SK-N-SH (cell line): ENCODE data around the gene SSBP2. TPM values are rescaled to one million over a fixed set of nuclear protein-coding genes. Genes with fewer than 3 reads are reported as not detected.
"Not testable (repeated sequence)": the region's sequence is repeated elsewhere in the genome, so short reads cannot be mapped to it uniquely, and the experiment has no call there.

Experiments used
- CTCF ChIA-PET: fragments of 300-600, 350-600 bp; formaldehyde crosslinking; extraction: SDS; loops from one replicate; lab custom pipeline; 2021; lab: Yijun Ruan, JAX
- POLR2A ChIA-PET: fragments of 350-600 bp; sonication (Branson Sonifier 250); formaldehyde crosslinking; extraction: SDS; loops from one replicate; lab custom pipeline; 2020; ENCODE audit warnings: antibody characterized with exemption, inconsistent platforms; lab: Yijun Ruan, JAX
- DNase-seq: peaks from one replicate; pipeline ENCODE4 v3.0.0; 2012
- H2AFZ ChIP-seq: fragments of 200-600 bp; sonication (generic); 2 replicates; pipeline ENCODE4 v1.8.1; 2016; ENCODE audit warnings: antibody characterized with exemption, mild to moderate bottlenecking, low read depth
- H3F3A ChIP-seq: fragments of 200-600 bp; sonication (generic); replicated peaks from 2 replicates; pipeline ENCODE3; 2016; ENCODE audit warnings: antibody characterized with exemption, mild to moderate bottlenecking; ENCODE audit not compliant: insufficient read depth
- H3K27ac ChIP-seq, 2 experiments: fragments of 200-500 bp in 1 of 2; fragments of 200-600 bp in 1 of 2; sonication (Bioruptor generic) in 1 of 2; sonication (generic), shearing (Covaris generic) in 1 of 2; 2 replicates each; pipeline versions ENCODE4 v1.5.1 to v1.6.1; 2014 to 2016; ENCODE audit warnings: low read depth in 2 of 2, inconsistent platforms in 1 of 2, low read length in 1 of 2, mild to moderate bottlenecking in 1 of 2, mixed read lengths in 1 of 2
- H3K27me3 ChIP-seq: fragments of 200-600 bp; sonication (generic), shearing (Covaris generic); 2 replicates; pipeline ENCODE4 v1.6.1; 2016; ENCODE audit warnings: mixed run types; ENCODE audit not compliant: insufficient read depth
- H3K36me3 ChIP-seq, 2 experiments: fragments of 200-500 bp in 1 of 2; fragments of 200-600 bp in 1 of 2; sonication (Bioruptor generic) in 1 of 2; sonication (generic) in 1 of 2; replicated peaks in 1 of 2; 2 replicates each; pipeline versions ENCODE3 to v1.5.1; 2014 to 2016; ENCODE audit warnings: low read length in 1 of 2, mild to moderate bottlenecking in 1 of 2; ENCODE audit not compliant: insufficient read depth in 2 of 2, control insufficient read depth in 1 of 2
- H3K4me1 ChIP-seq, 2 experiments: fragments of 200-500 bp in 1 of 2; fragments of 200-600 bp in 1 of 2; sonication (Bioruptor generic) in 1 of 2; sonication (generic), shearing (Covaris generic) in 1 of 2; 2 replicates each; pipeline versions ENCODE4 v1.5.1 to v1.6.1; 2014 to 2016; ENCODE audit warnings: low read depth in 1 of 2, low read length in 1 of 2, mixed run types in 1 of 2; ENCODE audit not compliant: insufficient read depth in 2 of 2, control insufficient read depth in 1 of 2
- H3K4me2 ChIP-seq: fragments of 200-600 bp; sonication (generic), shearing (Covaris generic); 2 replicates; pipeline ENCODE4 v1.6.1; 2017; ENCODE audit warnings: mixed run types
- H3K4me3 ChIP-seq, 2 experiments: fragments of 200-500 bp in 1 of 2; fragments of 200-600 bp in 1 of 2; sonication (Bioruptor generic) in 1 of 2; sonication (generic), shearing (Covaris generic) in 1 of 2; 2 replicates each; pipeline versions ENCODE4 v1.5.1 to v1.8.1; 2014 to 2016; ENCODE audit warnings: low read depth in 2 of 2, inconsistent platforms in 1 of 2, low read length in 1 of 2, mild to moderate bottlenecking in 1 of 2, mixed read lengths in 1 of 2, moderate library complexity in 1 of 2
- H3K79me2 ChIP-seq: fragments of 200-600 bp; sonication (generic); 2 replicates; pipeline ENCODE4 v1.8.1; 2017; ENCODE audit warnings: mild to moderate bottlenecking; ENCODE audit not compliant: insufficient read depth
- H3K9ac ChIP-seq: fragments of 200-600 bp; sonication (generic); 2 replicates; pipeline ENCODE4 v1.6.1; 2017; ENCODE audit warnings: mixed run types
- H3K9me2 ChIP-seq: fragments of 200-600 bp; sonication (generic); 2 replicates; pipeline ENCODE4 v1.6.1; 2017; ENCODE audit warnings: mixed run types
- H3K9me3 ChIP-seq: fragments of 200-600 bp; sonication (generic); 2 replicates; pipeline ENCODE4 v1.6.1; 2017; ENCODE audit warnings: mixed run types, mild to moderate bottlenecking, moderate library complexity
- H4K20me1 ChIP-seq: fragments of 200-600 bp; sonication (generic); 2 replicates; pipeline ENCODE4 v1.6.1; 2017; ENCODE audit warnings: mild to moderate bottlenecking, mixed run types; ENCODE audit not compliant: insufficient read depth
- EP300 ChIP-seq, 2 experiments: IDR thresholded peaks; 2 replicates each; pipeline versions ENCODE4 v1.4.0 to v1.6.1; 2012; ENCODE audit warnings: borderline replicate concordance in 1 of 2, low read depth in 1 of 2, low read length in 1 of 2
- FOSL2 ChIP-seq: IDR thresholded peaks from 2 replicates; pipeline ENCODE4 v1.4.0; 2012; ENCODE audit warnings: low read depth, mild to moderate bottlenecking, moderate library complexity, borderline replicate concordance
- GABPA ChIP-seq: IDR thresholded peaks from 2 replicates; pipeline ENCODE4 v1.4.0; 2012; ENCODE audit warnings: low read depth, mild to moderate bottlenecking
- MXI1 ChIP-seq: IDR thresholded peaks from 2 replicates; pipeline ENCODE4 v1.6.1; 2012; ENCODE audit warnings: mild to moderate bottlenecking, low read depth, low read length, improper control_type of control experiment
- NFIC ChIP-seq: IDR thresholded peaks from 2 replicates; pipeline ENCODE4 v1.4.0; 2012; ENCODE audit warnings: borderline replicate concordance
- RAD21 ChIP-seq: IDR thresholded peaks from 2 replicates; pipeline ENCODE4 v1.6.1; 2012; ENCODE audit warnings: mild to moderate bottlenecking, low read length
- REST ChIP-seq: IDR thresholded peaks from 2 replicates; pipeline ENCODE4 v1.6.1; 2012; ENCODE audit warnings: mild to moderate bottlenecking, low read depth, low read length, moderate library complexity
- SMC3 ChIP-seq: IDR thresholded peaks from 2 replicates; pipeline ENCODE4 v1.6.1; 2012; ENCODE audit warnings: low read depth, low read length, improper control_type of control experiment
- TAF1 ChIP-seq: IDR thresholded peaks from 2 replicates; pipeline ENCODE4 v1.6.1; 2012; ENCODE audit warnings: low read depth, mild to moderate bottlenecking, low read length, moderate library complexity, borderline replicate concordance
- YY1 ChIP-seq: IDR thresholded peaks from 2 replicates; pipeline ENCODE4 v1.4.0; 2012; ENCODE audit warnings: low read depth, mild to moderate bottlenecking
- WGBS: methylation state at CpG from one replicate; pipeline ENCODE4 v1.1.6; 2017; ENCODE audit warnings: low lambda C conversion rate; 5-methylcytosine and 5-hydroxymethylcytosine counted together
- polyA plus RNA-seq, 3 experiments: library from polyadenylated mRNA; depleted of rRNA; stranded (reverse); fragments of >200 nt; gene quantifications; 2 replicates each; pipeline ENCODE4 v1.2.3, GENCODE V29; 2012
- TF ChIP-seq, protein P1 (sequence below): IDR thresholded peaks from 2 replicates; pipeline ENCODE4 v1.4.0; 2012; ENCODE audit warnings: low read depth, borderline replicate concordance

The SSBP2 gene
- polyA plus RNA-seq, 1 of the 3 experiments (the other 2 are of a cell fraction), result 35.3 TPM

- ChIA-PET POLR2A (no interaction called here), CTCF (no interaction called here)
- TF ChIP-seq GABPA (no peak), EP300 (IDR thresholded peaks at IDR 0.05; ENCODE audit: borderline replicate concordance in 1 of 2, low read depth in 1 of 2, low read length in 1 of 2) (no peak), SMC3 (no peak)
- TF ChIP-seq, protein P1, sequence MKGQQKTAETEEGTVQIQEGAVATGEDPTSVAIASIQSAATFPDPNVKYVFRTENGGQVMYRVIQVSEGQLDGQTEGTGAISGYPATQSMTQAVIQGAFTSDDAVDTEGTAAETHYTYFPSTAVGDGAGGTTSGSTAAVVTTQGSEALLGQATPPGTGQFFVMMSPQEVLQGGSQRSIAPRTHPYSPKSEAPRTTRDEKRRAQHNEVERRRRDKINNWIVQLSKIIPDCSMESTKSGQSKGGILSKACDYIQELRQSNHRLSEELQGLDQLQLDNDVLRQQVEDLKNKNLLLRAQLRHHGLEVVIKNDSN, result no peak
- H3K27me3 ChIP-seq, result no peaks in the 10 kb centered on the region
- WGBS, result 88% methylated on average over 1 of the region's 1 CpG
- 0 out of 2 replicates have a peak, but pooled peaks cover 6% of the 10 kb centered on the region for H3K79me2 ChIP-seq
- no peak overlapping the region for H2AFZ ChIP-seq
- H3F3A ChIP-seq, result no peaks in the 10 kb centered on the region
- no peak overlapping the region for H3K4me3 ChIP-seq
- peaks cover 2% of the 10 kb centered on the region; the same call in 1 of the 2 replicates for H4K20me1 ChIP-seq
- no peak for DNase-seq
- H3K36me3 ChIP-seq, result no peaks in the 10 kb centered on the region
- no peak overlapping the region for H3K9ac ChIP-seq
- H3K9me2 ChIP-seq, result no peaks in the 10 kb centered on the region
- H3K27ac ChIP-seq, result no peak overlapping the region
- H3K4me2 ChIP-seq, result no peak overlapping the region
- no peaks in the 10 kb centered on the region for H3K9me3 ChIP-seq
- H3K4me1 ChIP-seq, result peaks cover 4 to 9% of the 10 kb centered on the region in 2 experiments; a peak in 2 of 4 replicates
These were observed 33.7 kb downstream of the SSBP2 start for GRCh38 chr5:81717226-81717625.

DNA sequence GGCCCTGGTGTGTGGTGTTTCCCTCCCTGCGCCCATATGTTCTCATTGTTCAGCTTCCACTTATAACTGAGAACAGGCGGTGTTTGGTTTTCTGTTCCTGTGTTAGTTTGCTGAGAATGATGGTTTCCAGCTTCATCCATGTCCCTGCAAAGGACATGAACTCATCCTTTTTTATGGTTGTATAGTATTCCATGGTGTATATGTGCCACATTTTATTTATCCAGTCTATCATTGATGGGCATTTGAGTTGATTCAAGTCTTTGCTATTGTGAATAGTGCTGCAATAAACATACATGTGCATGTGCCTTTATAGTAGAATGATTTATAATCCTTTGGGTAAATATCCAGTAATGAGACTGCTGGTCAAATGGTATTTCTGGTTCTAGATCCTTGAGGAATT, 36.8 kb downstream of the SSBP2 start:
- WGBS, result 95% methylated on average over 2 of the region's 2 CpGs
- H3K4me3 ChIP-seq, H3K27ac ChIP-seq, H4K20me1 ChIP-seq, H3K9ac ChIP-seq, H3K4me1 ChIP-seq, H3K79me2 ChIP-seq, POLR2A ChIA-PET, H3K9me3 ChIP-seq, H3K4me2 ChIP-seq, H3K36me3 ChIP-seq, CTCF ChIA-PET, DNase-seq, H3F3A ChIP-seq, H3K27me3 ChIP-seq, H3K9me2 ChIP-seq, H2AFZ ChIP-seq: not testable (repeated sequence)

GRCh38 chr5:81708889-81709288, 42.0 kb downstream of the SSBP2 start:
- H3K4me2 ChIP-seq, result no peak overlapping the region
- ChIA-PET POLR2A (no interaction called here), CTCF (interaction anchor here (1.2 kb wide), 1 partner anchor 31 kb away, joined by 3 read pairs; no protein-coding TSS in a partner anchor)
- H3K79me2 ChIP-seq, result no peaks in the 10 kb centered on the region; the same call in 1 of the 2 replicates
- peaks cover 0 to 2% of the 10 kb centered on the region in 2 experiments for H3K36me3 ChIP-seq
- H3K4me3 ChIP-seq, result no peak overlapping the region
- no peaks in the 10 kb centered on the region for H3K9me2 ChIP-seq
- DNase-seq, result no peak
- 52% methylated on average over 1 of the region's 1 CpG for WGBS
- H3K9me3 ChIP-seq, result no peaks in the 10 kb centered on the region
- no peak overlapping the region for H3K27ac ChIP-seq
- H3K9ac ChIP-seq, result no peak overlapping the region
- H2AFZ ChIP-seq, result no peak overlapping the region
- TF ChIP-seq, protein P1, result no peak
- TF ChIP-seq FOSL2 (no peak), NFIC (no peak), RAD21 (no peak), REST (no peak), MXI1 (no peak), YY1 (no peak), TAF1 (no peak)
- no peaks in the 10 kb centered on the region; a peak in 1 of 4 replicates for H3K4me1 ChIP-seq
- H4K20me1 ChIP-seq, result no peaks in the 10 kb centered on the region; the same call in 1 of the 2 replicates
- H3F3A ChIP-seq, result peaks cover 4% of the 10 kb centered on the region
- no peaks in the 10 kb centered on the region for H3K27me3 ChIP-seq
